Adrenal gland (tissue), 5 donors: ENCODE measurements around the gene LAMB2.

Source experiments
- CTCF ChIP-seq, 6 experiments: fragments of 450-650 bp in 4 of 6; fragments of 200-600 bp in 2 of 6; sonication (generic) in 1 of 6; IDR thresholded peaks; 1 replicate in 5 of 6; 2 replicates in 1 of 6; pipeline versions ENCODE4 v1.5.1 to v1.8.0; 2016 to 2021; ENCODE audit warnings: antibody characterized with exemption in 6 of 6, mild to moderate bottlenecking in 2 of 6, moderate library complexity in 1 of 6
- POLR2A ChIP-seq, 2 donors: fragments of 450-650 bp; IDR thresholded peaks; one replicate each; pipeline ENCODE4 v1.6.1; 2017; ENCODE audit warnings: antibody characterized with exemption in 2 of 2, mild to moderate bottlenecking in 2 of 2, moderate library complexity in 1 of 2
- donor health status: DM: no; HTN: no; CAD: no.

DNA sequence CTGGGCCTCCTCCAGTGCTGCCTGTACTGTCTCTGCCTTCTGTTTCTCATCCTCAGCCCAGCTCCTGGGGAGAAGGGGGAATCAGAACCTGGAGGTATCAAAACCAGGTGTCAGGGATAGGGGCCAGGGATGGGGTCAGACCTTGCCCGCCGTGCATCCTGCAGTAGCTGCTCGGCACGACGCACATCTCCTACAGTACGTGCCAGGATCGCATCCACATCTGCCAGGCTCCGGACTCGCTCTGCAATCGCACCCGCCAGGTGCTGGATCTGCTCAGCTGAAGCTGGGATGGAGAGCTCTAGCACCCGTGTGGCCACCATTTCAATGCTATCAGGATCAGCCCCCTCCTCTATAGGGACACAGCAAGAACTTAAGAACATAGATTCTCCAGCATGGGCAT, 10.8 kb downstream of the LAMB2 start:
- TF ChIP-seq POLR2A (IDR thresholded peaks at IDR 0.05) (no peak), CTCF (IDR thresholded peaks at IDR 0.05) (no peak)
